Measurements from ENCODE around the gene PRKD1.
"Not testable (repeated sequence)": the region's sequence is repeated elsewhere in the genome, so short reads cannot be mapped to it uniquely, and the experiment has no call there.

PRKD1 gene

GRCh38 chr14:29900609-29901350 lies 26.9 kb downstream of the PRKD1 start:
- no peak for DNase-seq

- DNase-seq = no peak
Observed at GRCh38 chr14:29898470-29898869, 29.2 kb downstream of the PRKD1 start.

GRCh38 chr14:29897181-29897580 lies 30.5 kb downstream of the PRKD1 start:
- no peak for DNase-seq

GRCh38 chr14:29896354-29896821 lies 31.3 kb downstream of the PRKD1 start:
- no peak for DNase-seq

- DNase-seq = no peak
Observed at GRCh38 chr14:29895591-29896083, 32.0 kb downstream of the PRKD1 start.

GRCh38 chr14:29893989-29894388 lies 33.7 kb downstream of the PRKD1 start:
- no peak for DNase-seq

GRCh38 chr14:29892327-29892726 lies 35.3 kb downstream of the PRKD1 start:
- no peak for DNase-seq

GRCh38 chr14:29885988-29886387 lies 41.7 kb downstream of the PRKD1 start:
- no peak for DNase-seq

GRCh38 chr14:29868000-29868399 lies 59.6 kb downstream of the PRKD1 start:
- DNase-seq = no peak

- no peak for DNase-seq
Observed at GRCh38 chr14:29865299-29865698, 62.3 kb downstream of the PRKD1 start.

GRCh38 chr14:29861996-29862395 lies 65.7 kb downstream of the PRKD1 start:
- DNase-seq = no peak

- no peak for DNase-seq
Observed at GRCh38 chr14:29858299-29858698, 69.3 kb downstream of the PRKD1 start.

GRCh38 chr14:29857551-29857950 lies 70.1 kb downstream of the PRKD1 start:
- no peak for DNase-seq

GRCh38 chr14:29856516-29856915 lies 71.1 kb downstream of the PRKD1 start:
- no peak for DNase-seq

GRCh38 chr14:29853691-29854090 lies 74.0 kb downstream of the PRKD1 start:
- not testable (repeated sequence) for DNase-seq

- no peak for DNase-seq
Observed at GRCh38 chr14:29853272-29853671, 74.4 kb downstream of the PRKD1 start.

- no peak for DNase-seq
Observed at GRCh38 chr14:29851397-29851796, 76.2 kb downstream of the PRKD1 start.

GRCh38 chr14:29847056-29847380 lies 80.6 kb downstream of the PRKD1 start:
- DNase-seq = no peak

- no peak for DNase-seq
Observed at GRCh38 chr14:29846339-29847055, 81.2 kb downstream of the PRKD1 start.

- DNase-seq = no peak
Observed at GRCh38 chr14:29843981-29844380, 83.7 kb downstream of the PRKD1 start.

- DNase-seq = no peak
Observed at GRCh38 chr14:29842228-29842627, 85.4 kb downstream of the PRKD1 start.

GRCh38 chr14:29840369-29840892 lies 87.2 kb downstream of the PRKD1 start:
- DNase-seq = not testable (repeated sequence)

GRCh38 chr14:29839691-29840090 lies 88.0 kb downstream of the PRKD1 start:
- DNase-seq = not testable (repeated sequence)

GRCh38 chr14:29838752-29839151 lies 88.9 kb downstream of the PRKD1 start:
- no peak for DNase-seq
